Measurements from ENCODE around the gene ZNF23.

ZNF23 gene

GRCh38 chr16:71467810-71468209, 5.8 kb upstream of the ZNF23 start:
- no peak for DNase-seq (ENCODE audit: low spot score)

GRCh38 chr16:71464231-71464630, 2.2 kb upstream of the ZNF23 start:
- DNase-seq (ENCODE audit: low spot score): no peak

- DNase-seq (ENCODE audit: low spot score): no peak
These were observed 1.1 kb downstream of the ZNF23 start for GRCh38 chr16:71460941-71461340.

- DNase-seq (ENCODE audit: low spot score): no peak
These were observed 1.8 kb downstream of the ZNF23 start for GRCh38 chr16:71460236-71460635.

- no peak for DNase-seq (ENCODE audit: low spot score)
These were observed 2.5 kb downstream of the ZNF23 start for GRCh38 chr16:71459510-71459909.

- no peak for DNase-seq (ENCODE audit: low spot score)
These were observed 5.2 kb downstream of the ZNF23 start for GRCh38 chr16:71456801-71457200.

GRCh38 chr16:71453036-71453435, 9.0 kb downstream of the ZNF23 start:
- DNase-seq (ENCODE audit: low spot score): no peak

- DNase-seq (ENCODE audit: low spot score): no peak
These were observed 13.0 kb downstream of the ZNF23 start for GRCh38 chr16:71449020-71449419.

- DNase-seq (ENCODE audit: low spot score): no peak
These were observed 13.7 kb downstream of the ZNF23 start for GRCh38 chr16:71448274-71448866.

- DNase-seq (ENCODE audit: low spot score): no peak
These were observed 18.3 kb downstream of the ZNF23 start for GRCh38 chr16:71443714-71444113.

GRCh38 chr16:71442051-71442440, 20.0 kb downstream of the ZNF23 start, which contains the start of gene TLE7:
TLE7 (minus strand) TSS chr16:71442054; CDS start chr16:71433324, 8,730 bp downstream.
- no peak for DNase-seq (ENCODE audit: low spot score)

GRCh38 chr16:71441348-71442050, 20.5 kb downstream of the ZNF23 start:
- no peak for DNase-seq (ENCODE audit: low spot score)

GRCh38 chr16:71440669-71441347, 21.2 kb downstream of the ZNF23 start:
- peak; percentile 47 for DNase-seq (ENCODE audit: low spot score)

GRCh38 chr16:71439523-71439922, 22.5 kb downstream of the ZNF23 start:
- no peak for DNase-seq (ENCODE audit: low spot score)

- DNase-seq (ENCODE audit: low spot score): no peak
These were observed 25.6 kb downstream of the ZNF23 start for GRCh38 chr16:71436473-71436872.

- DNase-seq (ENCODE audit: low spot score): no peak
These were observed 29.1 kb downstream of the ZNF23 start for GRCh38 chr16:71432906-71433305.

- no peak for DNase-seq (ENCODE audit: low spot score)
These were observed 30.1 kb downstream of the ZNF23 start for GRCh38 chr16:71431991-71432390.

GRCh38 chr16:71431176-71431575, 30.9 kb downstream of the ZNF23 start:
- DNase-seq (ENCODE audit: low spot score): no peak

- DNase-seq (ENCODE audit: low spot score): no peak
These were observed 31.3 kb downstream of the ZNF23 start for GRCh38 chr16:71430744-71431143.

GRCh38 chr16:71429581-71429980, 32.5 kb downstream of the ZNF23 start:
- DNase-seq (ENCODE audit: low spot score): no peak

GRCh38 chr16:71428883-71429282, 33.2 kb downstream of the ZNF23 start:
- DNase-seq (ENCODE audit: low spot score): no peak

- DNase-seq (ENCODE audit: low spot score): no peak
These were observed 33.7 kb downstream of the ZNF23 start for GRCh38 chr16:71428385-71428784.

- no peak for DNase-seq (ENCODE audit: low spot score)
These were observed 35.0 kb downstream of the ZNF23 start for GRCh38 chr16:71426880-71427615.
